HCT116 (cell line): ENCODE data around the gene DDN. TPM values are rescaled to one million over a fixed set of nuclear protein-coding genes. Genes with fewer than 3 reads are reported as not detected.

Source experiments
- ATAC-seq: fragments of 200-7000 bp; cut with Tn5 transposase; 2 replicates; pipeline ENCODE4 v1.9.1; 2020; ENCODE audit warnings: mild to moderate bottlenecking, moderate library complexity
- BruUV-seq: library from RNA; stranded (reverse); fragments of 400-500 nt; replicated peaks from 2 replicates; lab custom pipeline; 2021; lab: Mats Ljungman, UMichigan
- CTCF ChIA-PET: fragments of 300-600 bp; sonication (Branson Sonifier 250); formaldehyde crosslinking; loops from one replicate; lab custom pipeline; 2021; ENCODE audit warnings: antibody characterized with exemption; lab: Charles Lee
- POLR2A ChIA-PET: fragments of 300-600, 350-600 bp; sonication (Branson Sonifier 250); formaldehyde crosslinking; loops from one replicate; lab custom pipeline; 2021; ENCODE audit warnings: antibody characterized with exemption; lab: Charles Lee
- RAD21 ChIA-PET, 2 experiments: fragments of 300-600 bp; sonication (Branson Sonifier 250); formaldehyde crosslinking; loops; one replicate each; lab custom pipeline; 2023; ENCODE audit warnings: low total read pairs in 2 of 2; ENCODE audit not compliant: uncharacterized antibody in 2 of 2, unreplicated experiment in 2 of 2, low non-redundant PET in 1 of 2; lab: Charles Lee
- DNase-seq: peaks from one replicate; pipeline ENCODE4 v3.0.0-alpha.2; 2010; ENCODE audit warnings: low read depth, low spot score
- H2AFZ ChIP-seq: fragments of 200-600 bp; shearing (Covaris generic), sonication (generic); 2 replicates; pipeline ENCODE4 v1.6.1; 2017; ENCODE audit warnings: low read depth, mixed run types, mixed read lengths, antibody characterized with exemption, low read length; ENCODE audit not compliant: poor library complexity, severe bottlenecking
- H3K27ac ChIP-seq: 2 replicates; pipeline ENCODE4 v1.5.1; 2012; ENCODE audit warnings: low read depth, low read length
- H3K27me3 ChIP-seq: fragments of 200-600 bp; sonication (generic); 2 replicates; pipeline ENCODE4 v1.6.1; 2016; ENCODE audit warnings: mixed run types, low read length, mixed read lengths; ENCODE audit not compliant: insufficient read depth
- H3K36me3 ChIP-seq, 2 experiments: fragments of 200-500 bp in 1 of 2; fragments of 200-600 bp in 1 of 2; sonication (Bioruptor generic) in 1 of 2; sonication (generic) in 1 of 2; 2 replicates each; pipeline versions ENCODE4 v1.5.1 to v1.6.1; 2014 to 2016; ENCODE audit warnings: low read length in 2 of 2, inconsistent platforms in 1 of 2, mixed read lengths in 1 of 2, mixed run types in 1 of 2; ENCODE audit not compliant: insufficient read depth in 2 of 2, control insufficient read depth in 1 of 2
- H3K4me1 ChIP-seq, 2 experiments: fragments of 200-600 bp in 1 of 2; sonication (generic) in 1 of 2; 2 replicates each; pipeline versions ENCODE4 v1.5.1 to v1.6.1; 2012 to 2017; ENCODE audit warnings: low read length in 2 of 2, inconsistent platforms in 1 of 2, mild to moderate bottlenecking in 1 of 2, mixed read lengths in 1 of 2, mixed run types in 1 of 2, moderate library complexity in 1 of 2; ENCODE audit not compliant: insufficient read depth in 2 of 2, control insufficient read depth in 1 of 2
- H3K4me2 ChIP-seq: fragments of 200-600 bp; sonication (generic); 2 replicates; pipeline ENCODE4 v1.6.1; 2017; ENCODE audit warnings: mixed run types, low read length, mixed read lengths
- H3K4me3 ChIP-seq, 2 experiments: fragments of 200-600 bp in 1 of 2; sonication (generic) in 1 of 2; replicated peaks in 1 of 2; 2 replicates each; pipeline ENCODE4 v1.5.1; 2011 to 2016; ENCODE audit warnings: low read length in 2 of 2, control low read depth in 1 of 2, low read depth in 1 of 2, mild to moderate bottlenecking in 1 of 2, mixed read lengths in 1 of 2, mixed run types in 1 of 2
- H3K79me2 ChIP-seq: fragments of 200-600 bp; sonication (generic); 2 replicates; pipeline ENCODE4 v1.6.1; 2017; ENCODE audit warnings: mild to moderate bottlenecking, mixed run types, low read length, moderate library complexity, mixed read lengths; ENCODE audit not compliant: insufficient read depth
- H3K9ac ChIP-seq: fragments of 200-600 bp; sonication (generic); 2 replicates; pipeline ENCODE4 v1.6.1; 2016; ENCODE audit warnings: low read length, mixed read lengths
- H3K9me2 ChIP-seq: fragments of 200-600 bp; sonication (generic), shearing (Covaris generic); 2 replicates; pipeline ENCODE4 v1.6.1; 2017; ENCODE audit warnings: mixed run types, mild to moderate bottlenecking, moderate library complexity; ENCODE audit not compliant: insufficient read depth
- H3K9me3 ChIP-seq, 2 experiments: fragments of 200-500 bp in 1 of 2; fragments of 200-600 bp in 1 of 2; sonication (Bioruptor generic) in 1 of 2; sonication (generic) in 1 of 2; 2 replicates each; pipeline ENCODE4 v1.6.1; 2014 to 2017; ENCODE audit warnings: low read length in 2 of 2, mixed read lengths in 2 of 2, inconsistent platforms in 1 of 2, low read depth in 1 of 2, mild to moderate bottlenecking in 1 of 2, mixed run types in 1 of 2, moderate library complexity in 1 of 2; ENCODE audit not compliant: control insufficient read depth in 1 of 2, insufficient read depth in 1 of 2
- H4K20me1 ChIP-seq: fragments of 200-600 bp; sonication (generic), shearing (Covaris generic); 2 replicates; pipeline ENCODE4 v1.6.1; 2017; ENCODE audit warnings: mixed run types, mild to moderate bottlenecking, moderate library complexity; ENCODE audit not compliant: insufficient read depth
- CBX3 ChIP-seq: IDR thresholded peaks from 2 replicates; pipeline ENCODE4 v1.6.1; 2012; ENCODE audit warnings: low read depth
- CEBPB ChIP-seq: IDR thresholded peaks from 2 replicates; pipeline ENCODE4 v1.6.1; 2012; ENCODE audit warnings: low read depth
- ELF1 ChIP-seq: IDR thresholded peaks from 2 replicates; pipeline ENCODE4 v1.6.1; 2012; ENCODE audit warnings: low read depth, borderline replicate concordance
- EZH2 ChIP-seq: fragments of 200-600 bp; sonication (generic); IDR thresholded peaks from 2 replicates; pipeline ENCODE4 v1.6.1; 2017; ENCODE audit warnings: antibody characterized with exemption, mixed run types
- EZH2phosphoT487 ChIP-seq: fragments of 200-600 bp; IDR thresholded peaks from 2 replicates; pipeline ENCODE4 v1.6.1; 2018; ENCODE audit warnings: antibody characterized with exemption, borderline replicate concordance
- JUND ChIP-seq: IDR thresholded peaks from 2 replicates; pipeline ENCODE4 v1.6.1; 2012
- POLR2AphosphoS5 ChIP-seq: IDR thresholded peaks from 2 replicates; pipeline ENCODE4 v1.6.1; 2011; ENCODE audit warnings: mild to moderate bottlenecking, low read depth, low read length, moderate library complexity
- RAD21 ChIP-seq: IDR thresholded peaks from 2 replicates; pipeline ENCODE4 v1.6.1; 2012; ENCODE audit warnings: low read depth, mild to moderate bottlenecking
- SIN3A ChIP-seq: IDR thresholded peaks from 2 replicates; pipeline ENCODE4 v1.6.1; 2012; ENCODE audit warnings: low read depth
- SRF ChIP-seq: IDR thresholded peaks from 2 replicates; pipeline ENCODE4 v1.6.1; 2012; ENCODE audit warnings: low read depth
- TCF7L2 ChIP-seq: IDR thresholded peaks from 2 replicates; pipeline ENCODE4 v1.7.0; 2011; ENCODE audit warnings: borderline replicate concordance, inconsistent platforms; ENCODE audit not compliant: insufficient read depth, insufficient read length; ENCODE audit errors: extremely low read depth
- ZFX ChIP-seq: fragments of 450-650 bp; IDR thresholded peaks from 2 replicates; pipeline ENCODE4 v1.6.1; 2017
- ZNF274 ChIP-seq: fragments of 200-500 bp; sonication (Bioruptor generic); IDR thresholded peaks from 2 replicates; pipeline ENCODE4 v1.6.1; 2014; ENCODE audit warnings: mild to moderate bottlenecking, low read depth, low read length, inconsistent platforms
- intact Hi-C: fragments of 100-400 bp; cut with micrococcal nuclease; formaldehyde crosslinking; loops from 2 replicates; pipeline ENCODE4 v1.10.0; 2022
- total RNA-seq: library from RNA; stranded (reverse); gene quantifications from one replicate; pipeline ENCODE4 v1.2.1, GENCODE V29; 2021; ENCODE audit not compliant: unreplicated experiment
- TF ChIP-seq, protein P1 (sequence below), 3 experiments: fragments of 200-600 bp in 1 of 3; sonication (generic) in 1 of 3; IDR thresholded peaks in 2 of 3; conservative IDR thresholded peaks in 1 of 3; 2 replicates each; pipeline ENCODE4 v1.5.1; 2012 to 2017; ENCODE audit warnings: low read depth in 2 of 3, low read length in 2 of 3, antibody characterized with exemption in 1 of 3, borderline replicate concordance in 1 of 3, control low read depth in 1 of 3, mild to moderate bottlenecking in 1 of 3, mixed read lengths in 1 of 3, mixed run types in 1 of 3, moderate library complexity in 1 of 3; ENCODE audit not compliant: insufficient read depth in 1 of 3
- TF ChIP-seq, protein P2 (sequence below): IDR thresholded peaks from 2 replicates; pipeline ENCODE4 v1.6.1; 2012

DDN gene
- total RNA-seq, 1 experiment from 2014 or later: 8.1 TPM

DNA sequence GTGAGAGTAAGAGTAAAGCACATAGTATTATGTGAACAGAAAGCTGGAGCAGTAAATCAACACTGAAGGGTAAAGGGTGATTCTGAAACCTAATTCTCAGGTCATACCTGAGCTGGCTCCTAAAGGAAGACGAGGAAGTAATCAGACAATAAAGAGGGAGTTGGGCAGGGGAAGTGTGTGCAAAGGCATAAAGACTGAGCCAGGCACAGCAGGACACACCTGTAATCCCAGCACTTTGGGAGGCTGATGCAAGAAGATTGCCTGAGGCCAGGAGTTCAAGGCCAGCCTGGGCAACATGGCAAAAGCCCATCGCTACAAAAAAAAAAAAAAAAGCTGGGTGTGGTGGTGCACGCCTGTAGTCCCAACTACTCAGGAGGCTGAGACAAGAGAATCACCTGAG lies 51.4 kb downstream of the DDN start:
- TF ChIP-seq ZNF274 (no peak), POLR2AphosphoS5 (no peak), CBX3 (no peak), ELF1 (no peak)
- TF ChIP-seq, protein P1, sequence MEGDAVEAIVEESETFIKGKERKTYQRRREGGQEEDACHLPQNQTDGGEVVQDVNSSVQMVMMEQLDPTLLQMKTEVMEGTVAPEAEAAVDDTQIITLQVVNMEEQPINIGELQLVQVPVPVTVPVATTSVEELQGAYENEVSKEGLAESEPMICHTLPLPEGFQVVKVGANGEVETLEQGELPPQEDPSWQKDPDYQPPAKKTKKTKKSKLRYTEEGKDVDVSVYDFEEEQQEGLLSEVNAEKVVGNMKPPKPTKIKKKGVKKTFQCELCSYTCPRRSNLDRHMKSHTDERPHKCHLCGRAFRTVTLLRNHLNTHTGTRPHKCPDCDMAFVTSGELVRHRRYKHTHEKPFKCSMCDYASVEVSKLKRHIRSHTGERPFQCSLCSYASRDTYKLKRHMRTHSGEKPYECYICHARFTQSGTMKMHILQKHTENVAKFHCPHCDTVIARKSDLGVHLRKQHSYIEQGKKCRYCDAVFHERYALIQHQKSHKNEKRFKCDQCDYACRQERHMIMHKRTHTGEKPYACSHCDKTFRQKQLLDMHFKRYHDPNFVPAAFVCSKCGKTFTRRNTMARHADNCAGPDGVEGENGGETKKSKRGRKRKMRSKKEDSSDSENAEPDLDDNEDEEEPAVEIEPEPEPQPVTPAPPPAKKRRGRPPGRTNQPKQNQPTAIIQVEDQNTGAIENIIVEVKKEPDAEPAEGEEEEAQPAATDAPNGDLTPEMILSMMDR (IDR thresholded peaks at IDR 0.05 in 2 of 3, conservative IDR thresholded peaks at IDR 0.05 in 1 of 3; ENCODE audit: borderline replicate concordance in 1 of 3, insufficient read depth in 1 of 3, low read depth in 2 of 3, low read length in 2 of 3): no peak
- TF ChIP-seq, all 23 proteins: peak for 0
- ATAC-seq (no peak), DNase-seq (no peak)
- peaks cover 7 to 8% of the 10 kb centered on the region in 2 experiments; a peak in 3 of 4 replicates for H3K36me3 ChIP-seq
- CTCF ChIA-PET: interaction anchor here (1.0 to 1.4 kb wide), 2 partner anchors 12 to 40 kb away, joined by 3 read pairs; no protein-coding TSS in a partner anchor
- intact Hi-C loops: no loop called here
- RAD21 ChIA-PET: no interaction called here
- no peak overlapping the region for H3K4me3 ChIP-seq
- H3K27me3 ChIP-seq: no peaks in the 10 kb centered on the region
- POLR2A ChIA-PET: interaction anchor here (1.0 kb wide), 1 partner anchor 10 kb away, joined by 4 read pairs; the partner anchor contains the start of gene ARF3
- no peak overlapping the region for H3K27ac ChIP-seq
- no peaks in the 10 kb centered on the region for H3K4me1 ChIP-seq
- no peaks in the 10 kb centered on the region for H3K9me2 ChIP-seq
- peaks cover 85% of the 10 kb centered on the region for H3K79me2 ChIP-seq
- no TSS peak for BruUV-seq
- H2AFZ ChIP-seq: no peak overlapping the region
- no peak overlapping the region for H3K4me2 ChIP-seq
- H3K9me3 ChIP-seq: no peaks in the 10 kb centered on the region
- H4K20me1 ChIP-seq: peaks cover 7% of the 10 kb centered on the region; the same call in 1 of the 2 replicates
- no peak overlapping the region for H3K9ac ChIP-seq

DNA sequence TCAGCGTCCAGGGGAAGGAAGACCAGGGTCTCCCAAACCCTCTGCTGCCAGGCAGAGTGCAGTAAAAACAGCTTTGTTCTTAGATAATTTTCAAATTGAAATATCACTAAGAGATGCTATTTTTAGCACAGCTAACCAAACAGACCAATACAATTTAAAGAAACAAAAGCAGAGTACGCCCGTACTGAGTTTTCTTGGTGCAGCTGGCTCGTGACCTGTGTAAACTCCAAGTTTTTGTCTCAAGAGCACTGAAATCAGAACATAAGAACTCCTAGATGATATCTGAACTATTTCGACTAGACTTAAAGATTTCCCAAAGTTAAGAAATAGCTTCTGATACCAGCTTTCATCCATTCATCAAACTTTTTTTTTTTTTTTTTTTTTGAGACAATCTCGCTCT lies 52.2 kb downstream of the DDN start:
- Histone ChIP-seq H3K4me2 (no peak overlapping the region), H3K27me3 (no peaks in the 10 kb centered on the region), H4K20me1 (peaks cover under 1% of the 10 kb centered on the region; the same call in 1 of the 2 replicates), H3K9ac (no peak overlapping the region), H3K9me2 (no peaks in the 10 kb centered on the region), H3K4me1 (no peaks in the 10 kb centered on the region), H2AFZ (no peak overlapping the region), H3K4me3 (no peak overlapping the region), H3K27ac (no peak overlapping the region), H3K79me2 (peaks cover 84% of the 10 kb centered on the region), H3K36me3 (peaks cover under 1 to 2% of the 10 kb centered on the region in 2 experiments; a peak in 3 of 4 replicates), H3K9me3 (no peaks in the 10 kb centered on the region)
- RAD21 ChIA-PET: no interaction called here
- ATAC-seq: no peak
- intact Hi-C loops: no loop called here
- POLR2A ChIA-PET: no interaction called here
- BruUV-seq: no TSS peak
- CTCF ChIA-PET: interaction anchor here (1.0 to 1.4 kb wide), 2 partner anchors 11 to 41 kb away, joined by 3 read pairs; no protein-coding TSS in a partner anchor
- DNase-seq: no peak
- TF ChIP-seq SRF (no peak), CEBPB (no peak), TCF7L2 (no peak), JUND (no peak), RAD21 (no peak), EZH2phosphoT487 (no peak), ZFX (no peak), EZH2 (no peak), SIN3A (no peak)
- TF ChIP-seq, protein P2, sequence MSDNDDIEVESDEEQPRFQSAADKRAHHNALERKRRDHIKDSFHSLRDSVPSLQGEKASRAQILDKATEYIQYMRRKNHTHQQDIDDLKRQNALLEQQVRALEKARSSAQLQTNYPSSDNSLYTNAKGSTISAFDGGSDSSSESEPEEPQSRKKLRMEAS: no peak
- TF ChIP-seq, protein P1 (IDR thresholded peaks at IDR 0.05 in 2 of 3, conservative IDR thresholded peaks at IDR 0.05 in 1 of 3; ENCODE audit: borderline replicate concordance in 1 of 3, insufficient read depth in 1 of 3, low read depth in 2 of 3, low read length in 2 of 3): no peak
